Fibroblast of lung (primary cell): ENCODE data around the gene CARS2. TPM values are rescaled to one million over a fixed set of nuclear protein-coding genes. Genes with fewer than 3 reads are reported as not detected.

Experiments used
- DNase-seq, 2 donors: peaks; one replicate each; pipeline versions ENCODE4 v3.0.0 to v3.0.0-alpha.2; 2010; ENCODE audit warnings: low read depth in 2 of 2
- H2AFZ ChIP-seq: 2 replicates; pipeline ENCODE4 v1.5.1; 2012; ENCODE audit warnings: low read length, control low read depth, inconsistent platforms
- H3K27ac ChIP-seq: 2 replicates; pipeline ENCODE4 v1.5.1; 2011; ENCODE audit warnings: low read length, control low read depth; ENCODE audit not compliant: insufficient read depth
- H3K27me3 ChIP-seq: 2 replicates; pipeline ENCODE4 v1.5.1; 2011; ENCODE audit warnings: mild to moderate bottlenecking, low read length; ENCODE audit not compliant: control insufficient read depth, insufficient read depth
- H3K36me3 ChIP-seq: 2 replicates; pipeline ENCODE4 v1.5.1; 2011; ENCODE audit warnings: low read length; ENCODE audit not compliant: control insufficient read depth, insufficient read depth
- H3K4me1 ChIP-seq: 2 replicates; pipeline ENCODE4 v1.5.1; 2011; ENCODE audit warnings: low read length; ENCODE audit not compliant: control insufficient read depth, insufficient read depth; ENCODE audit errors: extremely low read depth
- H3K4me2 ChIP-seq: 2 replicates; pipeline ENCODE4 v1.5.1; 2011; ENCODE audit warnings: low read length, control low read depth; ENCODE audit not compliant: insufficient read depth; ENCODE audit errors: extremely low read depth
- H3K4me3 ChIP-seq, 4 experiments: fragments of 200-600 bp in 1 of 4; sonication (generic) in 1 of 4; replicated peaks in 1 of 4; 2 replicates each; pipeline ENCODE4 v1.5.1; 2011 to 2016; ENCODE audit warnings: low read length in 4 of 4, low read depth in 3 of 4, mild to moderate bottlenecking in 3 of 4, control low read depth in 2 of 4, inconsistent platforms in 1 of 4, mixed read lengths in 1 of 4; ENCODE audit not compliant: insufficient read depth in 1 of 4; ENCODE audit errors: control extremely low read depth in 1 of 4
- H3K79me2 ChIP-seq: 2 replicates; pipeline ENCODE4 v1.5.1; 2012; ENCODE audit warnings: mild to moderate bottlenecking, low read length, inconsistent platforms; ENCODE audit not compliant: control insufficient read depth, insufficient read depth
- H3K9ac ChIP-seq: 2 replicates; pipeline ENCODE4 v1.5.1; 2011; ENCODE audit warnings: mild to moderate bottlenecking, low read length, control low read depth; ENCODE audit not compliant: insufficient read depth
- H3K9me3 ChIP-seq: 2 replicates; pipeline ENCODE4 v1.5.1; 2012; ENCODE audit warnings: low read depth, low read length; ENCODE audit not compliant: control insufficient read depth, insufficient read depth
- H4K20me1 ChIP-seq: 2 replicates; pipeline ENCODE4 v1.5.1; 2011; ENCODE audit warnings: low read length; ENCODE audit not compliant: control insufficient read depth, insufficient read depth; ENCODE audit errors: extremely low read depth
- CTCF ChIP-seq, 2 donors: IDR thresholded peaks in 1 of 2; conservative IDR thresholded peaks in 1 of 2; 1 replicate in 1 of 2; 2 replicates in 1 of 2; pipeline ENCODE4 v1.5.1; 2011 to 2012; ENCODE audit warnings: low read length in 2 of 2, control low read depth in 1 of 2, inconsistent platforms in 1 of 2, low read depth in 1 of 2, mild to moderate bottlenecking in 1 of 2
- EZH2 ChIP-seq: IDR thresholded peaks from 2 replicates; pipeline ENCODE4 v1.5.1; 2012; ENCODE audit warnings: low read length, control low read depth, mild to moderate bottlenecking; ENCODE audit errors: missing control alignments
- polyA plus RNA-seq, 2 donors: library from polyadenylated mRNA; depleted of rRNA in 1 of 2; stranded (reverse) in 1 of 2; unstranded in 1 of 2; fragments of >200 nt; gene quantifications; 2 replicates each; pipeline ENCODE4 v1.2.1, GENCODE V29; 2011 to 2012; ENCODE audit warnings: missing spikeins in 1 of 2
- total RNA-seq: library from RNA; depleted of rRNA; stranded (reverse); fragments of >200 nt; gene quantifications from 2 replicates; pipeline ENCODE4 v1.2.1, GENCODE V29; 2014

The CARS2 gene
- total and polyA plus RNA-seq, 2 donors (not counting 1 experiment from before 2014, with no cell fraction given), result 64.7 to 127 TPM

- TF ChIP-seq EZH2 (no peak), CTCF (conservative IDR thresholded peaks at IDR 0.05 in 1 of 2, IDR thresholded peaks at IDR 0.05 in 1 of 2; ENCODE audit: low read depth in 1 of 2, low read length in 2 of 2) (no peak)
- Histone ChIP-seq H3K4me1 (peaks cover 2% of the 10 kb centered on the region), H3K79me2 (no peaks in the 10 kb centered on the region), H3K9ac (no peak overlapping the region), H3K9me3 (no peaks in the 10 kb centered on the region), H2AFZ (no peak overlapping the region), H3K36me3 (peaks cover 14% of the 10 kb centered on the region), H3K4me3 (no peak overlapping the region), H3K27me3 (no peaks in the 10 kb centered on the region), H4K20me1 (no peaks in the 10 kb centered on the region), H3K4me2 (no peak overlapping the region), H3K27ac (no peak overlapping the region)
- no peak for DNase-seq
Observed at GRCh38 chr13:110687736-110688135, 18.2 kb downstream of the CARS2 start.

GRCh38 chr13:110685305-110686020 is 20.5 kb downstream of the CARS2 start:
- Histone ChIP-seq H3K27ac (peak overlapping the region; percentile 36), H2AFZ (no peak overlapping the region), H3K4me3 (no peak overlapping the region), H3K4me1 (peaks cover 2% of the 10 kb centered on the region), H3K9me3 (no peaks in the 10 kb centered on the region), H3K36me3 (peaks cover 15% of the 10 kb centered on the region), H3K4me2 (no peak overlapping the region), H3K9ac (no peak overlapping the region), H4K20me1 (no peaks in the 10 kb centered on the region), H3K79me2 (no peaks in the 10 kb centered on the region), H3K27me3 (no peaks in the 10 kb centered on the region)
- TF ChIP-seq CTCF (conservative IDR thresholded peaks at IDR 0.05 in 1 of 2, IDR thresholded peaks at IDR 0.05 in 1 of 2; ENCODE audit: low read depth in 1 of 2, low read length in 2 of 2), result no peak
- no peak for TF ChIP-seq EZH2
- peak; percentile 18 to 39 for DNase-seq

DNA sequence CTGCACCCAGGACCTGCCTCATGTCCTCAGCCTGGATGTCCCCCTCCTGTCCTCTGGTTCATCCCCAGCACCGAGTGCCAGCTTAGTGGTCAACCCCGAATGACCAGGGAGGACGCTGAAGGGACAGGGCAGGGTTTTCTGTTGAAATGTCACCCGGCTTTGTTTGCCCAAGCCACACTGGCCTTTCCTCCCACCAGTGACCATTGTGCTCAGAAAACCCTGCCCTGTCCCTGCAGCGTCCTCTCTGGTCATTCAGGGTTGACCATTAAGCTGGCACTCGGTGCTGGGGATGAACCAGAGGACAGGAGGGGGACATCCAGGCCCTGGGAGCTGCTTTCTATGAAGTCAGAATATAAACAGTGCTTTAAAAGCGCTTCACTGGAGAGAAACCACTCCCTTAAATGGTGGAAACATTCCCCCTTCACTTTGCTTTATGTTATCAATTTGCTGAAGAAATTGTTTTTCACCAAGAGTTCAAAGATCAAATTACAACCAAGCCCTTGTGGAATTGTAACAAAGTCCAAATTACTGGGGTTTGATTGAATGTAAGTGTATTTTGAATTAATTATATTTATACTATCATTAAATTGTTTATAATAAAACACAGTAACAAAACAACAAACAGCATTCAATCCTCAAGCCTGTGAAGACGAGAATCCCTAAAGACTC is 21.4 kb downstream of the CARS2 start:
- Histone ChIP-seq H3K79me2 (no peaks in the 10 kb centered on the region), H3K27me3 (no peaks in the 10 kb centered on the region), H2AFZ (no peak overlapping the region), H3K9ac (no peak overlapping the region), H3K4me3 (no peak overlapping the region), H3K9me3 (no peaks in the 10 kb centered on the region), H3K36me3 (peaks cover 17% of the 10 kb centered on the region), H3K27ac (no peak overlapping the region), H3K4me2 (no peak overlapping the region), H4K20me1 (no peaks in the 10 kb centered on the region), H3K4me1 (peaks cover 2% of the 10 kb centered on the region)
- TF ChIP-seq CTCF (conservative IDR thresholded peaks at IDR 0.05 in 1 of 2, IDR thresholded peaks at IDR 0.05 in 1 of 2; ENCODE audit: low read depth in 1 of 2, low read length in 2 of 2) (no peak), EZH2 (no peak)
- peak in 1 of 2 donors; percentile 18 for DNase-seq
